ENCODE data around the gene GLOD5. TPM values are rescaled to one million over a fixed set of nuclear protein-coding genes. Genes with fewer than 3 reads are reported as not detected.

GLOD5 gene
- total RNA-seq, 1 experiment from 2014 or later: not detected

- Histone ChIP-seq H2BK15ac (ENCODE audit: low read depth, low read length) (no peak overlapping the region; the same call in 1 of the 2 replicates), H4K20me1 (ENCODE audit: control insufficient read depth, insufficient read depth, insufficient read length) (no peaks in the 10 kb centered on the region), H3K79me2 (ENCODE audit: insufficient read depth, low read length) (no peaks in the 10 kb centered on the region), H4K5ac (ENCODE audit: insufficient read length, low read depth, low read length) (no peak overlapping the region), H3T11ph (ENCODE audit: low read length) (no peak overlapping the region), H3K4me2 (ENCODE audit: insufficient read depth, insufficient read length, low read length) (no peak overlapping the region), H2AK5ac (ENCODE audit: insufficient read length, low read length) (no peak overlapping the region), H4K91ac (ENCODE audit: insufficient read length, low read depth, low read length) (no peak overlapping the region), H3K79me1 (ENCODE audit: insufficient read depth, low read depth, low read length, poor library complexity, severe bottlenecking) (no peaks in the 10 kb centered on the region), H3K9ac (ENCODE audit: extremely low read depth, insufficient read length, low read length) (no peak overlapping the region), H2BK5ac (ENCODE audit: insufficient read length, low read length) (no peak overlapping the region), H3K27me3 (ENCODE audit: insufficient read depth, low read length) (no peaks in the 10 kb centered on the region; the same call in 1 of the 2 replicates), H3K4me1 (ENCODE audit: insufficient read depth, low read length) (no peaks in the 10 kb centered on the region), H3K18ac (ENCODE audit: insufficient read length, low read depth, low read length) (no peak overlapping the region), H3K14ac (ENCODE audit: insufficient read depth, low read length) (no peak overlapping the region), H2BK12ac (ENCODE audit: insufficient read length, low read depth, low read length) (no peak overlapping the region), H3K9me3 (ENCODE audit: control insufficient read depth, low read depth, low read length) (peaks cover 46% of the 10 kb centered on the region), H3K27ac (ENCODE audit: insufficient read length, low read depth, low read length) (no peak overlapping the region), H3K23me2 (ENCODE audit: insufficient read length, low read depth, low read length, poor library complexity, severe bottlenecking) (no peaks in the 10 kb centered on the region), H4K8ac (replicated peaks; ENCODE audit: insufficient read length, low read depth, low read length) (no peak overlapping the region), H2AFZ (ENCODE audit: low read length) (no peak overlapping the region), H2BK20ac (ENCODE audit: low read depth, low read length, poor library complexity, severe bottlenecking) (no peak overlapping the region), H2BK120ac (ENCODE audit: low read depth, low read length, poor library complexity, severe bottlenecking) (no peak overlapping the region), H3K4ac (ENCODE audit: low read depth, low read length) (no peak overlapping the region), H3K23ac (ENCODE audit: insufficient read length, low read depth, low read length) (no peak overlapping the region), H3K56ac (ENCODE audit: insufficient read length, low read depth, low read length) (no peak overlapping the region)
- H3K4me3 Mint-ChIP-seq: no peak overlapping the region
- no peak overlapping the region for H3K27ac Mint-ChIP-seq
- WGBS (ENCODE audit: extremely low coverage, insufficient read length, low lambda C conversion rate): no CpG with 5 or more reads among the region's 2 CpGs
- H3K36me3 Mint-ChIP-seq (ENCODE audit: insufficient read depth in 1 of 3, low read depth in 3 of 3): peaks cover 0 to 4% (median 2%) of the 10 kb centered on the region in 3 experiments; a peak in 4 of 7 replicates
- H3K9me3 Mint-ChIP-seq: peaks cover 41 to 42% of the 10 kb centered on the region in 2 experiments
- H3K27me3 Mint-ChIP-seq (ENCODE audit: low read depth): peaks cover 15% of the 10 kb centered on the region
- no peak for DNase-seq
- no peaks in the 10 kb centered on the region for H3K4me1 Mint-ChIP-seq
- TF ChIP-seq CTCF (conservative IDR thresholded peaks at IDR 0.05): no peak
Measured at GRCh38 chrX:48719958-48720357, 41.6 kb upstream of the GLOD5 start.

Measured in H9 (cell line).